IMR-90 (cell line): ENCODE data around the gene CEP295NL. TPM values are rescaled to one million over a fixed set of nuclear protein-coding genes. Genes with fewer than 3 reads are reported as not detected.

Experiments
- ATAC-seq: fragments of 200-7000 bp; cut with Tn5 transposase; 2 replicates; pipeline ENCODE4 v1.9.1; 2020; ENCODE audit warnings: low read depth, mild to moderate bottlenecking, moderate library complexity
- BruUV-seq: library from RNA; stranded (reverse); fragments of 400-500 nt; replicated peaks from 2 replicates; lab custom pipeline; 2021; lab: Mats Ljungman, UMichigan
- CTCF ChIA-PET: fragments of 300-600 bp; formaldehyde crosslinking; extraction: SDS; loops from one replicate; lab custom pipeline; 2021; ENCODE audit warnings: antibody characterized with exemption; lab: Yijun Ruan, JAX
- POLR2A ChIA-PET: fragments of 300-600 bp; sonication (Branson Sonifier 250); formaldehyde crosslinking; loops from one replicate; lab custom pipeline; 2022; ENCODE audit warnings: antibody characterized with exemption; ENCODE audit not compliant: unreplicated experiment; lab: Charles Lee
- DNase-seq: peaks from one replicate; pipeline ENCODE4 v3.0.0; 2013
- H2AFZ ChIP-seq: replicated peaks from 2 replicates; pipeline ENCODE3; 2013; ENCODE audit warnings: low read length, mild to moderate bottlenecking; ENCODE audit not compliant: poor library complexity
- H2AK5ac ChIP-seq: 2 replicates; pipeline ENCODE4 v1.6.1; 2013; ENCODE audit warnings: low read depth, low read length, inconsistent platforms
- H2AK9ac ChIP-seq: replicated peaks from 2 replicates; pipeline ENCODE3; 2013; ENCODE audit warnings: mild to moderate bottlenecking, low read depth, low read length, moderate library complexity; ENCODE audit not compliant: poor library complexity
- H2BK120ac ChIP-seq: 2 replicates; pipeline ENCODE4 v1.6.1; 2013; ENCODE audit warnings: low read depth, low read length, inconsistent platforms
- H2BK15ac ChIP-seq: 3 replicates; pipeline ENCODE4 v1.6.1; 2013; ENCODE audit warnings: low read depth, low read length, inconsistent platforms
- H2BK20ac ChIP-seq: 2 replicates; pipeline ENCODE4 v1.6.1; 2013; ENCODE audit warnings: low read depth, mild to moderate bottlenecking, inconsistent platforms, low read length, moderate library complexity
- H2BK5ac ChIP-seq: 2 replicates; pipeline ENCODE4 v1.6.1; 2013; ENCODE audit warnings: mild to moderate bottlenecking, low read depth, low read length, inconsistent platforms; ENCODE audit not compliant: poor library complexity, severe bottlenecking
- H3K14ac ChIP-seq: replicated peaks from 2 replicates; pipeline ENCODE4 v1.6.1; 2013; ENCODE audit warnings: low read depth, low read length, inconsistent platforms
- H3K18ac ChIP-seq: 2 replicates; pipeline ENCODE4 v1.6.1; 2013; ENCODE audit warnings: low read depth, low read length, control low read depth
- H3K23ac ChIP-seq: 2 replicates; pipeline ENCODE4 v1.6.1; 2013; ENCODE audit warnings: low read depth, low read length, inconsistent platforms
- H3K27ac ChIP-seq: 2 replicates; pipeline ENCODE4 v1.5.1; 2013; ENCODE audit warnings: mild to moderate bottlenecking, control low read depth, low read length; ENCODE audit not compliant: insufficient read depth
- H3K27me3 ChIP-seq: 2 replicates; pipeline ENCODE4 v1.6.1; 2013; ENCODE audit warnings: low read length; ENCODE audit not compliant: control insufficient read depth, insufficient read depth
- H3K36me3 ChIP-seq: 2 replicates; pipeline ENCODE4 v1.6.1; 2013; ENCODE audit warnings: low read length, mixed read lengths; ENCODE audit not compliant: control insufficient read depth, insufficient read depth
- H3K4ac ChIP-seq: 2 replicates; pipeline ENCODE4 v1.6.1; 2013; ENCODE audit warnings: low read depth, low read length, inconsistent platforms
- H3K4me1 ChIP-seq: 2 replicates; pipeline ENCODE4 v1.6.1; 2013; ENCODE audit warnings: low read length, mixed read lengths; ENCODE audit not compliant: control insufficient read depth, insufficient read depth
- H3K4me2 ChIP-seq: 2 replicates; pipeline ENCODE4 v1.6.1; 2013; ENCODE audit warnings: low read depth, mild to moderate bottlenecking, control low read depth, low read length, moderate library complexity
- H3K4me3 ChIP-seq: 2 replicates; pipeline ENCODE4 v1.5.1; 2013; ENCODE audit warnings: low read depth, mild to moderate bottlenecking, control low read depth, low read length, moderate library complexity; ENCODE audit not compliant: insufficient read depth
- H3K56ac ChIP-seq: 2 replicates; pipeline ENCODE4 v1.6.1; 2013; ENCODE audit warnings: low read length, inconsistent platforms; ENCODE audit not compliant: insufficient read depth; ENCODE audit errors: extremely low read depth
- H3K79me1 ChIP-seq, 2 experiments: 2 replicates each; pipeline ENCODE4 v1.6.1; 2013; ENCODE audit warnings: low read length in 2 of 2, inconsistent platforms in 1 of 2, low read depth in 1 of 2
- H3K9ac ChIP-seq: 2 replicates; pipeline ENCODE4 v1.6.1; 2013; ENCODE audit warnings: low read depth, low read length, control low read depth
- H3K9me1 ChIP-seq: 2 replicates; pipeline ENCODE4 v1.6.1; 2013; ENCODE audit warnings: low read length, inconsistent platforms; ENCODE audit not compliant: insufficient read depth
- H3K9me3 ChIP-seq: 2 replicates; pipeline ENCODE4 v1.6.1; 2013; ENCODE audit warnings: low read length; ENCODE audit not compliant: control insufficient read depth, insufficient read depth
- H4K20me1 ChIP-seq: 2 replicates; pipeline ENCODE4 v1.6.1; 2013; ENCODE audit warnings: low read length, inconsistent platforms; ENCODE audit not compliant: insufficient read depth
- H4K5ac ChIP-seq: 2 replicates; pipeline ENCODE4 v1.6.1; 2013; ENCODE audit warnings: mild to moderate bottlenecking, low read depth, low read length, control low read depth
- H4K8ac ChIP-seq, 2 experiments: 2 replicates each; pipeline ENCODE4 v1.6.1; 2013; ENCODE audit warnings: low read depth in 2 of 2, low read length in 2 of 2, control low read depth in 1 of 2, inconsistent platforms in 1 of 2
- H4K91ac ChIP-seq: 2 replicates; pipeline ENCODE4 v1.6.1; 2013; ENCODE audit warnings: low read depth, low read length, inconsistent platforms; ENCODE audit not compliant: insufficient read depth
- BHLHE40 ChIP-seq: fragments of 150-350 bp; IDR thresholded peaks from 2 replicates; pipeline ENCODE4 v1.6.1; 2016; ENCODE audit warnings: mild to moderate bottlenecking, low read depth, low read length
- CEBPB ChIP-seq: IDR thresholded peaks from 2 replicates; pipeline ENCODE4 v1.6.1; 2012; ENCODE audit warnings: low read depth, low read length, improper control_type of control experiment
- CHD1 ChIP-seq: IDR thresholded peaks from 2 replicates; pipeline ENCODE4 v1.6.1; 2012; ENCODE audit warnings: low read depth, low read length, improper control_type of control experiment
- ELK1 ChIP-seq: fragments of 150-350 bp; IDR thresholded peaks from 2 replicates; pipeline ENCODE4 v1.6.1; 2016; ENCODE audit warnings: low read depth, mild to moderate bottlenecking, low read length, moderate library complexity, borderline replicate concordance
- FOS ChIP-seq: fragments of 150-350 bp; IDR thresholded peaks from 2 replicates; pipeline ENCODE4 v1.6.1; 2016; ENCODE audit warnings: low read depth, low read length
- MAFK ChIP-seq: IDR thresholded peaks from 2 replicates; pipeline ENCODE4 v1.6.1; 2012; ENCODE audit warnings: low read depth, low read length, improper control_type of control experiment
- MAZ ChIP-seq: IDR thresholded peaks from 2 replicates; pipeline ENCODE4 v1.6.1; 2012; ENCODE audit warnings: low read depth, mild to moderate bottlenecking, low read length, improper control_type of control experiment, moderate library complexity, borderline replicate concordance
- MXI1 ChIP-seq: IDR thresholded peaks from 2 replicates; pipeline ENCODE4 v1.6.1; 2012; ENCODE audit warnings: low read depth, mild to moderate bottlenecking, low read length, moderate library complexity, borderline replicate concordance
- NFE2L2 ChIP-seq: fragments of 150-350 bp; IDR thresholded peaks from 2 replicates; pipeline ENCODE4 v1.6.1; 2016; ENCODE audit warnings: low read depth, mild to moderate bottlenecking, low read length
- POLR2A ChIP-seq: IDR thresholded peaks from 2 replicates; pipeline ENCODE4 v1.6.1; 2012; ENCODE audit warnings: mild to moderate bottlenecking, low read depth, low read length
- RAD21 ChIP-seq: IDR thresholded peaks from 2 replicates; pipeline ENCODE4 v1.6.1; 2012; ENCODE audit warnings: low read length, improper control_type of control experiment
- RFX5 ChIP-seq: IDR thresholded peaks from 2 replicates; pipeline ENCODE4 v1.8.0; 2012; ENCODE audit warnings: low read depth, mild to moderate bottlenecking, low read length, moderate library complexity
- SMC3 ChIP-seq: fragments of 150-350 bp; IDR thresholded peaks from 2 replicates; pipeline ENCODE4 v1.6.1; 2016; ENCODE audit warnings: low read depth, mild to moderate bottlenecking, antibody characterized with exemption, low read length, moderate library complexity
- WGBS, 2 experiments: methylation state at CpG; one replicate each; pipeline versions ENCODE4 v1.1.5 to v1.1.7; 2013; ENCODE audit warnings: missing lambda C conversion rate in 2 of 2; ENCODE audit not compliant: insufficient read length in 1 of 2; ENCODE audit errors: extremely low coverage in 2 of 2; 5-methylcytosine and 5-hydroxymethylcytosine counted together
- dilution Hi-C: fragments of 300-500 bp; cut with HindIII; formaldehyde crosslinking; loops from one replicate; pipeline ENCODE4 v1.14.3; 2018; ENCODE audit warnings: low sequenced_read_pairs; ENCODE audit not compliant: unreplicated experiment
- in situ Hi-C: fragments of 300-500 bp; cut with MboI; formaldehyde crosslinking; loops from 3 replicates; pipeline ENCODE4 v1.14.3; 2019; ENCODE audit warnings: low sequenced_read_pairs, inconsistent platforms, mixed read lengths
- intact Hi-C: fragments of 100-400 bp; cut with micrococcal nuclease; formaldehyde crosslinking; loops from 2 replicates; pipeline ENCODE4 v1.10.0; 2022
- polyA plus RNA-seq, 3 experiments: library from polyadenylated mRNA; depleted of rRNA; stranded (reverse); fragments of >200 nt; gene quantifications; 2 replicates each; pipeline ENCODE4 v1.2.3, GENCODE V29; 2012; ENCODE audit warnings: low replicate concordance in 1 of 3
- total RNA-seq: library from RNA; depleted of rRNA; stranded (reverse); fragments of >200 nt; gene quantifications from 2 replicates; pipeline ENCODE4 v1.2.3, GENCODE V29; 2012
- TF ChIP-seq, protein P1 (sequence below): conservative IDR thresholded peaks from 2 replicates; pipeline ENCODE4 v1.5.1; 2012; ENCODE audit warnings: mild to moderate bottlenecking, low read depth, low read length, improper control_type of control experiment

The CEP295NL gene
- total and polyA plus RNA-seq, 2 of the 4 experiments (the other 2 are of a cell fraction): 0.31 to 0.72 TPM

DNA sequence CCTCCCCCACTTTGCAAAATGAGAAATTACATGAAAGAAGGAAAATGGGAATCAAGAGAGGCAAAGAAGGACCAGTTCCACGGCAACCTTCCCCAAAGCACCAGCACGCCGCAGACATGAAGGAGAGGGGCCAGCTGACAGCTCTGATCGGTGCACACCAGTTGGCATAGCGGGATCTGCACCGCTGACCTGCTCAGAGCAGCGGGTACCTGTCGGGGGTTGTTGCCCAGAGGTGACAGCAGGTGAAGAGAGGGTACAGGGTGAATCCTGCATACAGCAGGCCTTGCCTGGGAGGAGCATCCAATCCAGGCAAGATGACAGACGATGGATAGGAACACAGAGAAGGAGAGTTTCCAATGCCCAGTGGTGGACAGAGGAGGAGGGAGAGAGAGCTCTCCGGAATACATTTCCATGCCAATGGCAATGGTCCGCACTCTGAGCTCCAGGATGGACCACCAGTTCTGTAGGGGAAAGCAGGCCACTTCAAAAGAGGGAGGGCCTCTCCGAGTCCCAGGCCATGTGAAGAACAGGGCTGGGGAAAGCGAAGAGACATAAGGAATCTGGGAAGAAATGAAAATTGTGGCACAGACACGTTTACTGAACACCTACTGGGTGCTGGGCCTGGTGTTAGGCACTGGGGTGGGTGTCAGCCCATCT lies 24.0 kb downstream of the CEP295NL start (continued):
- no peak for TF ChIP-seq POLR2A

DNA sequence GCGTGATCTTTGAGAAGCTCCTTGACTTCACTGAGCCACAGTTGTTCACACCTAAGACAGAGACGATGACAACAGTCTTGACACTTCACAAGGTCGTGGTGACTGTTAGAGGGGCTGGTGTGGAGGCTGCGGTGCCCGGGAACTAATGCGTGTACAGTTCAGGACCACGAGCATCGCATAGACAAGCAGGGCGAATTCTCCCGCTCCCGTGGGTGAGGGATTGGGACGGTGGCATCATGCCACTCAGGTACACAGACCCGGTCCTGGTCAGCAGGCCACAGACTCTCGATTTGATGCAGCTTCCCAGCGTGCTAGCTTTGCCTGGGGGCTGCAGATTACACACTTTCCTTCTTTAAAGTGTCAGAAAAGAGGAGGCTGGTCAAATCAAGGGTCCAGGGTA lies 24.7 kb downstream of the CEP295NL start:
- peaks cover 56% of the 10 kb centered on the region for H3K9me1 ChIP-seq
- H3K4me2 ChIP-seq: no peak overlapping the region
- H3K9me3 ChIP-seq: no peaks in the 10 kb centered on the region
- H2AK9ac ChIP-seq: no peak overlapping the region
- H4K5ac ChIP-seq: no peak overlapping the region
- intact Hi-C loops (no loop called here), in situ Hi-C loops (no loop called here), dilution Hi-C loops (no loop called here)
- no peak overlapping the region for H3K56ac ChIP-seq
- peak overlapping the region; percentile 11; the same call in 1 of the 2 replicates for H3K27ac ChIP-seq
- peaks cover 33% of the 10 kb centered on the region for H4K20me1 ChIP-seq
- peak overlapping the region; percentile 40 for H2BK5ac ChIP-seq
- ChIA-PET POLR2A (no interaction called here), CTCF (no interaction called here)
- BruUV-seq: no TSS peak
- H3K36me3 ChIP-seq: peaks cover 12% of the 10 kb centered on the region; the same call in 1 of the 2 replicates
- no peak overlapping the region for H2BK15ac ChIP-seq
- no peak overlapping the region for H3K4me3 ChIP-seq
- ATAC-seq (no peak), DNase-seq (no peak)
- peak overlapping the region; percentile 95 for H2AK5ac ChIP-seq
- peak overlapping the region; percentile 37 for H2AFZ ChIP-seq
- no peak overlapping the region for H3K9ac ChIP-seq
- H3K4me1 ChIP-seq: peaks cover 51% of the 10 kb centered on the region
- no peak overlapping the region for H2BK120ac ChIP-seq
- H3K79me1 ChIP-seq: peaks cover 46 to 90% of the 10 kb centered on the region in 2 experiments
- no peak overlapping the region for H3K18ac ChIP-seq
- no peak overlapping the region for H4K91ac ChIP-seq
- 0 out of 2 replicates have a peak overlapping the region, but pooled peaks have one; percentile 9 for H3K23ac ChIP-seq
- H4K8ac ChIP-seq: no peak overlapping the region
- WGBS, 2 experiments: 96% methylated on average over 10 of the region's 15 CpGs; no CpG with 5 or more reads in 1 of the 2 experiments
- peak overlapping the region; percentile 36 for H3K4ac ChIP-seq
- peak overlapping the region; percentile 69 for H3K14ac ChIP-seq
- no peak overlapping the region for H2BK20ac ChIP-seq
- H3K27me3 ChIP-seq: no peaks in the 10 kb centered on the region
- no peak for TF ChIP-seq RAD21
- TF ChIP-seq, protein P1, sequence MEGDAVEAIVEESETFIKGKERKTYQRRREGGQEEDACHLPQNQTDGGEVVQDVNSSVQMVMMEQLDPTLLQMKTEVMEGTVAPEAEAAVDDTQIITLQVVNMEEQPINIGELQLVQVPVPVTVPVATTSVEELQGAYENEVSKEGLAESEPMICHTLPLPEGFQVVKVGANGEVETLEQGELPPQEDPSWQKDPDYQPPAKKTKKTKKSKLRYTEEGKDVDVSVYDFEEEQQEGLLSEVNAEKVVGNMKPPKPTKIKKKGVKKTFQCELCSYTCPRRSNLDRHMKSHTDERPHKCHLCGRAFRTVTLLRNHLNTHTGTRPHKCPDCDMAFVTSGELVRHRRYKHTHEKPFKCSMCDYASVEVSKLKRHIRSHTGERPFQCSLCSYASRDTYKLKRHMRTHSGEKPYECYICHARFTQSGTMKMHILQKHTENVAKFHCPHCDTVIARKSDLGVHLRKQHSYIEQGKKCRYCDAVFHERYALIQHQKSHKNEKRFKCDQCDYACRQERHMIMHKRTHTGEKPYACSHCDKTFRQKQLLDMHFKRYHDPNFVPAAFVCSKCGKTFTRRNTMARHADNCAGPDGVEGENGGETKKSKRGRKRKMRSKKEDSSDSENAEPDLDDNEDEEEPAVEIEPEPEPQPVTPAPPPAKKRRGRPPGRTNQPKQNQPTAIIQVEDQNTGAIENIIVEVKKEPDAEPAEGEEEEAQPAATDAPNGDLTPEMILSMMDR: no peak
- TF ChIP-seq ELK1: no peak
- no peak for TF ChIP-seq RFX5
- TF ChIP-seq CHD1: no peak
- no peak for TF ChIP-seq MAZ
- no peak for TF ChIP-seq BHLHE40
- no peak for TF ChIP-seq SMC3
- no peak for TF ChIP-seq CEBPB
- TF ChIP-seq NFE2L2: no peak
- no peak for TF ChIP-seq FOS
- TF ChIP-seq MXI1: no peak
- TF ChIP-seq MAFK: no peak
